Activated naive CD8-positive, alpha-beta T cell (primary cell): Measurements from ENCODE around the gene DNAI2.

Source experiments
- H3K27ac Mint-ChIP-seq: one replicate; pipeline ENCODE4 v1.8.0; 2021; ENCODE audit warnings: mixed read lengths
- H3K27me3 Mint-ChIP-seq: one replicate; pipeline ENCODE4 v1.8.0; 2021; ENCODE audit warnings: mixed read lengths
- H3K36me3 Mint-ChIP-seq: one replicate; pipeline ENCODE4 v1.8.0; 2021; ENCODE audit warnings: mixed read lengths
- H3K4me1 Mint-ChIP-seq: one replicate; pipeline ENCODE4 v1.8.0; 2021; ENCODE audit warnings: low read depth, mixed read lengths
- H3K4me3 Mint-ChIP-seq: one replicate; pipeline ENCODE4 v1.8.0; 2021; ENCODE audit warnings: mild to moderate bottlenecking, mixed read lengths
- H3K9me3 Mint-ChIP-seq: one replicate; pipeline ENCODE4 v1.8.0; 2021; ENCODE audit warnings: low read depth, mixed read lengths

The DNAI2 gene

GRCh38 chr17:74326506-74326905 is 52.5 kb downstream of the DNAI2 start:
- H3K4me3 Mint-ChIP-seq: peak overlapping the region; percentile 46
- H3K9me3 Mint-ChIP-seq: no peaks in the 10 kb centered on the region
- H3K27ac Mint-ChIP-seq: no peak overlapping the region
- peaks cover 12% of the 10 kb centered on the region for H3K27me3 Mint-ChIP-seq
- H3K4me1 Mint-ChIP-seq: peaks cover 14% of the 10 kb centered on the region
- H3K36me3 Mint-ChIP-seq: no peaks in the 10 kb centered on the region

DNA sequence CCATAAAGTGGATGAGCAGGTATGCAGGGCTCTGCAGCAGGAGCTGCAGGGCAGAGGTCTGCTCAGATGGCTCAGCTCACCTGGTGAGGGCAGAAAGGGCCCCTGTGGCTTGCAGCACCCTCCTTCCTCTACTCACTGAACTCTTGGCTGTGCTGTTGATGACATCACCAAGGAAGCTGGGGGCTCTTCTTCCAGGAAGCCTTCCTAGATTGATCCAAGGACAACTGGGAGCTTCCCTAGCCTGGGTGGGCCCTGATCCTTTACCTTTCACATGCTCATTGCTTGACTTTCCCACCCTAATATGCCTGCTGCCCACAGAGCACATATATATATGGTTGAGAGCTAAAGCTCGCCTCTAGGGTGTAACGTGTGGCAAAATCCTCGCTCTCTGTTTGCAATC is 54.5 kb downstream of the DNAI2 start:
- H3K36me3 Mint-ChIP-seq: no peaks in the 10 kb centered on the region
- H3K4me1 Mint-ChIP-seq: peaks cover 14% of the 10 kb centered on the region
- no peaks in the 10 kb centered on the region for H3K9me3 Mint-ChIP-seq
- no peak overlapping the region for H3K27ac Mint-ChIP-seq
- no peak overlapping the region for H3K4me3 Mint-ChIP-seq
- H3K27me3 Mint-ChIP-seq: peaks cover 2% of the 10 kb centered on the region

GRCh38 chr17:74329378-74329777 is 55.3 kb downstream of the DNAI2 start:
- peaks cover 2% of the 10 kb centered on the region for H3K27me3 Mint-ChIP-seq
- H3K4me1 Mint-ChIP-seq: peaks cover 14% of the 10 kb centered on the region
- no peak overlapping the region for H3K27ac Mint-ChIP-seq
- no peaks in the 10 kb centered on the region for H3K9me3 Mint-ChIP-seq
- no peak overlapping the region for H3K4me3 Mint-ChIP-seq
- no peaks in the 10 kb centered on the region for H3K36me3 Mint-ChIP-seq

DNA sequence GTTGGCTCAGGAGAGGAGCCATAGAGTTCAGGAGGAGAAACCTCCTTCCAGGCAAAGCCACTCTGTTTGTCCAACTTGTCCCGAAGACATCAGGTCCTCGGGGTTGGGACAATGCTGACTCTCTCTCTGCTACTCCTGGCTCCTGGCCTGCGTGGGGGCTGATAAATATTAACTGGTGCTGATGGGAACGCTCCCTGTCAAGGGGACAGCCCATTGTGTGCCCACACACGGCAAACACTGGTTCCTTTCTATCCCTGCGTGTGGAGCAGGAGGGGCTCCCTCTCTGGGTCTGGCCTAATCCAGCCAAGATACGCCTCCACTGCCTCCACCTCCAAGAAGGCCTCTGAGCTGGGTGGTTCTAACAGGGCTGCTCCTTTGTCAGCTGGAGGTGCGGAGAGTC is 56.4 kb downstream of the DNAI2 start:
- H3K4me3 Mint-ChIP-seq: no peak overlapping the region
- H3K36me3 Mint-ChIP-seq: no peaks in the 10 kb centered on the region
- peaks cover 12% of the 10 kb centered on the region for H3K4me1 Mint-ChIP-seq
- H3K27ac Mint-ChIP-seq: no peak overlapping the region
- H3K9me3 Mint-ChIP-seq: no peaks in the 10 kb centered on the region
- peaks cover 2% of the 10 kb centered on the region for H3K27me3 Mint-ChIP-seq

DNA sequence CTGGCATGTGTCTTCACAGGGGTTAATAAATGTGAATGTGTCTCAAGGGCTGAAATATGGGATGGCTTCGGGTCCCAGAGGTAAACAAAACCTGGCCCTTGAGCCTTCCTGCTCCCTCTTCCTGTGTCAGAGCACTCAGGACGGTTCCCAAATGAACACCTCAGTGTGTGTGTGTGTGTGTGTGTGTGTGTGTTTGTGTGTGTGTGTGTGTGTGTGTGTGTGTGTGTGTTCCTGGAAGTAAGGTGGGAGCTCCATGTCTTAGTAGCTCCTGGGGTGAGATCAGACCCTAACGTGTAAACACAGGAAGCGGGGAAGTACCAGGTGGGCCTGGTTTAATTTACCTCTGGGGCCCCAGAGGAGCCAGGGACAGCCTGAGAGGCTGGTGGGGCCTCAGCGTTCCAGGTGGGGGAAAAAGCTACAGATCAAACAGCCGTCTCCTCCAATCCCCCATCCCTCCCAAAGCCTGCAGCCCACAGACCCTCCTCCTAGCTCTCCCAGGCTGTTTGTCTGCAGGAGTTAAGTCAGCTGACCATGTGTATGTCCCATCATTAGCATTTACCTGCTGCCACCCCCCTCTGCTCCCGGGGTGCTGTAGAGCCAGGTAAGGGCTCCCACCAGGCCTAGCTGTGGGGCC is 58.1 kb downstream of the DNAI2 start:
- H3K27me3 Mint-ChIP-seq: no peaks in the 10 kb centered on the region
- H3K4me3 Mint-ChIP-seq: no peak overlapping the region
- peaks cover 4% of the 10 kb centered on the region for H3K4me1 Mint-ChIP-seq
- H3K9me3 Mint-ChIP-seq: no peaks in the 10 kb centered on the region
- H3K36me3 Mint-ChIP-seq: no peaks in the 10 kb centered on the region
- no peak overlapping the region for H3K27ac Mint-ChIP-seq

DNA sequence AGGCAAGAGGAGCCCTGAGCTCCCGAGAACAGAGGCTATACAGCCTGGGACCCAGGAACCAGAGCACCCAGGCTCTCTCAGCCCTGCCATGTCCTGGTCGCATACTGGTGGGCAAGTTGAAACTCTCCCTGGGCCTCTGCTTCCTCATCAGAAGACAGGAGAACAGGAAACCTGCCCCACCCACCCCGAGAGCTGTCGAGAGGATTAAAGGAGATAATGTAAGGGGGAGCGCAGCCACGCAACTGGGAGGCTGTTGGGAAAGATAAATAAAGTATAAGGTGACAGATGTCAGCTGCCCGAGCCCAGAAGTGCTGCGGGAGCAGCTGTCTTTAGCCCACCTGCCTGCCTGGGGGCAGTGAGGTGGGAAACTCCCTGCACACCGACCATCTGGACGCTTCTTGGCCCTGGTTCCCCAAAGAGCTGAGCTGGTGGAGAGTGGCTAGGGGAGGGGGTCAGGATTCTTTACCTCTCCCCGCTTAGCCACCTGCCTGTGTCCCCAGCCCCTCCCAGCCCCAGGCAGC is 58.8 kb downstream of the DNAI2 start:
- no peak overlapping the region for H3K4me3 Mint-ChIP-seq
- H3K27ac Mint-ChIP-seq: no peak overlapping the region
- peaks cover 4% of the 10 kb centered on the region for H3K4me1 Mint-ChIP-seq
- H3K9me3 Mint-ChIP-seq: no peaks in the 10 kb centered on the region
- no peaks in the 10 kb centered on the region for H3K36me3 Mint-ChIP-seq
- no peaks in the 10 kb centered on the region for H3K27me3 Mint-ChIP-seq

- H3K4me1 Mint-ChIP-seq: no peaks in the 10 kb centered on the region
- H3K4me3 Mint-ChIP-seq: no peak overlapping the region
Observed at GRCh38 chr17:74334393-74335039, 60.5 kb downstream of the DNAI2 start.

GRCh38 chr17:74335529-74336062 is 61.6 kb downstream of the DNAI2 start:
- Mint-ChIP-seq H3K9me3 (no peaks in the 10 kb centered on the region), H3K4me3 (no peak overlapping the region), H3K4me1 (no peaks in the 10 kb centered on the region), H3K27ac (no peak overlapping the region), H3K27me3 (no peaks in the 10 kb centered on the region), H3K36me3 (no peaks in the 10 kb centered on the region)

More at GRCh38 chr17:74334393-74335039, 60.5 kb downstream of the DNAI2 start:
- no peaks in the 10 kb centered on the region for H3K36me3 Mint-ChIP-seq
- H3K9me3 Mint-ChIP-seq: no peaks in the 10 kb centered on the region
- H3K27me3 Mint-ChIP-seq: no peaks in the 10 kb centered on the region
- no peak overlapping the region for H3K27ac Mint-ChIP-seq

- H3K36me3 Mint-ChIP-seq: no peaks in the 10 kb centered on the region
- H3K9me3 Mint-ChIP-seq: no peaks in the 10 kb centered on the region
- H3K4me3 Mint-ChIP-seq: no peak overlapping the region
- no peaks in the 10 kb centered on the region for H3K27me3 Mint-ChIP-seq
- H3K27ac Mint-ChIP-seq: no peak overlapping the region
- H3K4me1 Mint-ChIP-seq: no peaks in the 10 kb centered on the region
Observed at GRCh38 chr17:74336307-74336706, 62.3 kb downstream of the DNAI2 start.

GRCh38 chr17:74337834-74338500 is 63.9 kb downstream of the DNAI2 start:
- H3K27ac Mint-ChIP-seq: no peak overlapping the region

DNA sequence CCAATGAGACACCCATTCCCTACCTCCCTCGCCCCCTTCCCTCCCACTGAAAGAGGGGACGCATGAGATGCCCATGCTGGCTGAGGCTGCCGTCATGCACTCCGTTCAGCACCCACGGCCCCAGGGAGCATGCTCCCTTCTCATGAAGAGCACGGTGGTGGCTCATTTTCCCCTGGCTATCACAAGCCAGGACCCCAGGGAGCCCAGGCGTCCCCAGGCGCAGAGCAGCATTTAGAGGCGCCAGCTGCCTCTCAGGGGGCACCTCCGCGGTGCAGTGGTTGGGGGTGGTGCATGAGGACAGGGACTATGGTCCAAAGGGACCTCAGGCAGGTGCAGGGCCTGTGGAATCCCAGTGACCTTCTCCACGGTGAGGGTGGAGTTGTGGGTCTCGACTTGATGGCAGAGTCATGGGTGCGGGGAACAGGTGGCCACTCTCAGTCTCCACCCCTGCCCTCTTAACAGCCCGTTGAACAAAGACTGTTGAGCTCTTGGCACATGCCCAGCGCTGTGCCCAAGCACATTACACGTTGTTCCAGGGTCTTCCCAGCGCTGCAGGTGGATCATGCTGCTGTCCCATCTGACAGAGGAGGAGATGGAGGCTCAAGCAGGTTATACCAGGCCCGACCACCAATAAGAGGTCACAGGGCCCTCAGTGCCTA is 65.6 kb downstream of the DNAI2 start:
- no peak overlapping the region for H3K4me3 Mint-ChIP-seq
- no peaks in the 10 kb centered on the region for H3K27me3 Mint-ChIP-seq
- no peaks in the 10 kb centered on the region for H3K4me1 Mint-ChIP-seq
- no peaks in the 10 kb centered on the region for H3K36me3 Mint-ChIP-seq
- H3K27ac Mint-ChIP-seq: no peak overlapping the region
- H3K9me3 Mint-ChIP-seq: no peaks in the 10 kb centered on the region

More at GRCh38 chr17:74337834-74338500, 63.9 kb downstream of the DNAI2 start:
- no peaks in the 10 kb centered on the region for H3K36me3 Mint-ChIP-seq
- no peak overlapping the region for H3K4me3 Mint-ChIP-seq
- no peaks in the 10 kb centered on the region for H3K9me3 Mint-ChIP-seq
- no peaks in the 10 kb centered on the region for H3K4me1 Mint-ChIP-seq
- no peaks in the 10 kb centered on the region for H3K27me3 Mint-ChIP-seq

DNA sequence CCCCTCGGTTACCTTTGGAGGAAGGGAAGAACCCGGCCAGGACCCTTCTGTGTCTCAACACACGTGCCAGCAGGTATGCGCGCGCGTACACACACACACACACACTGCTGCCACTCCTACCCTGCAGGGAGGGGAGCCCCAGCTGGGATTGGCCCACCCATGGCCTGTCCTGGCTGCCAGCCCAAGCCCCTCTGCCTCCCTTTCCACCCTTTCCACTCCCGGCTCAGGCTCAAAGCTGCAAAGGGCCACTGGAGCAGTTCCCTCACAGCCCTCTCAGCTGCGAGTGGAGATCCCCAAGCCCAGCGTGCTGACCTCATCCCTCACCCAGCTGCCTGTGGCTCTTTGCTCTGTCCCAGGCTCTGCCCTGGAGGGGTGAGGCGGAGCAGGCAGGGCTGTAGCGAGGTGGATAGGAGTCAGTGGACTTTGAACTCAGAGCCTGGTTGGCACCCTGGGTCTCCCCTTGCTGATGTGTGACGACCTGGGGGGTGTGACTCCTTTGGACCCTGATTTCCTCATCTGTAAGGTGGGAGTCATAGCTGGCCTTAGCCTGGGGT is 66.5 kb downstream of the DNAI2 start:
- H3K9me3 Mint-ChIP-seq: no peaks in the 10 kb centered on the region
- H3K4me1 Mint-ChIP-seq: no peaks in the 10 kb centered on the region

DNA sequence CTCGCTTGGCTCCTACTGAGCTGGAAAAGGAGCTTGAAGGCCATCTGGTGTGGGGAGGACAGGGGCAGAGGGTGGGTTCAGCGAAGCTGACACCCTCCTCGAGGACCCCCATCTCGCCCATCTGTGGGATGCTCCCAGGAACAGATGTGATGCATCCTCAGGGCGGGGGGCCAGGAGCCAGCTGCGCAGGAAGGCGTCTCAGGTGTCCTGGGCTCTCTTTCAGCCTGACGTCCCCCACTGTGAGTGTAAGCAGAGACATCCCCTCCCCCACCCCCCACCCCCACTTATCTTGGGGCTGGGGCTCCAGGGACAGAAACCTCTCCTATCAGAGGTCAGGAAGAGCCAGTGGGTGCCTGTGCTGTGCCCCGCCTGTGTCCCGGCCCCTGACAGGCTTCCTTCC is 68.2 kb downstream of the DNAI2 start:
- H3K4me3 Mint-ChIP-seq: no peak overlapping the region
- no peaks in the 10 kb centered on the region for H3K27me3 Mint-ChIP-seq
- H3K27ac Mint-ChIP-seq: no peak overlapping the region
- H3K36me3 Mint-ChIP-seq: no peaks in the 10 kb centered on the region
- no peaks in the 10 kb centered on the region for H3K9me3 Mint-ChIP-seq
- no peaks in the 10 kb centered on the region for H3K4me1 Mint-ChIP-seq

More for the DNA sequence above, 66.5 kb downstream of the DNAI2 start:
- no peak overlapping the region for H3K27ac Mint-ChIP-seq
- no peaks in the 10 kb centered on the region for H3K36me3 Mint-ChIP-seq
- no peaks in the 10 kb centered on the region for H3K27me3 Mint-ChIP-seq
- H3K4me3 Mint-ChIP-seq: no peak overlapping the region

DNA sequence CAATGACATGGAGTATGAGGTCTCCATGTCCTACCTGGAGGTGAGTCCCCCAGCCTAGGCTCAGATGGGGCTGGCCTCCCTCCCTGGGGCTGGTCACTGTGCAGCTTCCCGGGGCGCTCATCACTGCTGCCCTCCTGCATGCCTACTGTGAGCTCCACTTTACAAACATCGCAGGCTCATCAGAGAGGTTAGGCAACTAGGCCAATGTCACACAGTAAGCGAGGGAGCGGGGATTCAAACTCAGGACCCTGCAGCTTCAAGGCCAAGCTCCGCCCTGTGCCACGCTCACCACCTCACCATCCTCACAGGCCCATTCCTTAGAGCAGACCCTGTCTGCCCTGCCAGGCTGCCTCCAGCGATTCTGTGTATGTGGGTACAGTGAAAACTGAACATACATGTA is 69.1 kb downstream of the DNAI2 start:
- H3K4me3 Mint-ChIP-seq: no peak overlapping the region
- no peaks in the 10 kb centered on the region for H3K36me3 Mint-ChIP-seq
- peaks cover 2% of the 10 kb centered on the region for H3K27me3 Mint-ChIP-seq
- no peak overlapping the region for H3K27ac Mint-ChIP-seq
- no peaks in the 10 kb centered on the region for H3K9me3 Mint-ChIP-seq
- no peaks in the 10 kb centered on the region for H3K4me1 Mint-ChIP-seq
